Measurements from ENCODE around the gene ADGRL4.

GRCh38 chr1:78843546-78843945, 163.0 kb downstream of the ADGRL4 start:
- TF ChIP-seq SOX6 (IDR thresholded peaks at IDR 0.05), result no peak
- TF ChIP-seq SOX6 (CRISPR knock-in tag; IDR thresholded peaks at IDR 0.05), result no peak
- TF ChIP-seq ESRRA (CRISPR knock-in tag; IDR thresholded peaks at IDR 0.05; ENCODE audit: low read depth), result no peak
- TF ChIP-seq PHF8 (CRISPR knock-in tag; IDR thresholded peaks at IDR 0.05), result no peak
- TF ChIP-seq PREB (CRISPR knock-in tag; IDR thresholded peaks at IDR 0.05), result no peak
- no peak for TF ChIP-seq NFYB (CRISPR knock-in tag; IDR thresholded peaks at IDR 0.05)
- no peak for TF ChIP-seq RFX3 (CRISPR knock-in tag; IDR thresholded peaks at IDR 0.05)
- TF ChIP-seq, protein P1, sequence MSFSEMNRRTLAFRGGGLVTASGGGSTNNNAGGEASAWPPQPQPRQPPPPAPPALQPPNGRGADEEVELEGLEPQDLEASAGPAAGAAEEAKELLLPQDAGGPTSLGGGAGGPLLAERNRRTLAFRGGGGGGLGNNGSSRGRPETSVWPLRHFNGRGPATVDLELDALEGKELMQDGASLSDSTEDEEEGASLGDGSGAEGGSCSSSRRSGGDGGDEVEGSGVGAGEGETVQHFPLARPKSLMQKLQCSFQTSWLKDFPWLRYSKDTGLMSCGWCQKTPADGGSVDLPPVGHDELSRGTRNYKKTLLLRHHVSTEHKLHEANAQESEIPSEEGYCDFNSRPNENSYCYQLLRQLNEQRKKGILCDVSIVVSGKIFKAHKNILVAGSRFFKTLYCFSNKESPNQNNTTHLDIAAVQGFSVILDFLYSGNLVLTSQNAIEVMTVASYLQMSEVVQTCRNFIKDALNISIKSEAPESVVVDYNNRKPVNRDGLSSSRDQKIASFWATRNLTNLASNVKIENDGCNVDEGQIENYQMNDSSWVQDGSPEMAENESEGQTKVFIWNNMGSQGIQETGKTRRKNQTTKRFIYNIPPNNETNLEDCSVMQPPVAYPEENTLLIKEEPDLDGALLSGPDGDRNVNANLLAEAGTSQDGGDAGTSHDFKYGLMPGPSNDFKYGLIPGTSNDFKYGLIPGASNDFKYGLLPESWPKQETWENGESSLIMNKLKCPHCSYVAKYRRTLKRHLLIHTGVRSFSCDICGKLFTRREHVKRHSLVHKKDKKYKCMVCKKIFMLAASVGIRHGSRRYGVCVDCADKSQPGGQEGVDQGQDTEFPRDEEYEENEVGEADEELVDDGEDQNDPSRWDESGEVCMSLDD (CRISPR knock-in tag; IDR thresholded peaks at IDR 0.05; ENCODE audit: borderline replicate concordance), result no peak
